Loucy (cell line): ENCODE measurements around the gene LRRFIP1.
"Not testable (repeated sequence)": the region's sequence is repeated elsewhere in the genome, so short reads cannot be mapped to it uniquely, and the experiment has no call there.

Experiments used
- H2AFZ ChIP-seq: fragments of 200-600 bp; sonication (generic); 2 replicates; pipeline ENCODE4 v1.6.0; 2016; ENCODE audit warnings: antibody characterized with exemption, mild to moderate bottlenecking, low read length, moderate library complexity
- H3F3A ChIP-seq: fragments of 200-600 bp; 2 replicates; pipeline ENCODE4 v1.6.0; 2016; ENCODE audit warnings: antibody characterized with exemption, low read depth, mild to moderate bottlenecking
- H3K27me3 ChIP-seq: fragments of 200-600 bp; sonication (generic); 2 replicates; pipeline ENCODE4 v1.6.1; 2014; ENCODE audit warnings: low read length, mild to moderate bottlenecking; ENCODE audit not compliant: insufficient read depth, poor library complexity, severe bottlenecking
- H3K36me3 ChIP-seq: fragments of 200-600 bp; sonication (generic); 2 replicates; pipeline ENCODE4 v1.6.1; 2016; ENCODE audit warnings: low read length; ENCODE audit not compliant: insufficient read depth
- H3K4me1 ChIP-seq: fragments of 200-600 bp; sonication (generic); 2 replicates; pipeline ENCODE4 v1.5.1; 2014; ENCODE audit warnings: low read length, mild to moderate bottlenecking; ENCODE audit not compliant: insufficient read depth, poor library complexity, severe bottlenecking
- H3K4me2 ChIP-seq: fragments of 200-600 bp; sonication (generic); 2 replicates; pipeline ENCODE4 v1.6.0; 2014; ENCODE audit warnings: antibody characterized with exemption, low read length, low read depth, mild to moderate bottlenecking; ENCODE audit not compliant: poor library complexity, severe bottlenecking
- H3K4me3 ChIP-seq: fragments of 200-600 bp; sonication (generic); 2 replicates; pipeline ENCODE4 v1.5.1; 2014; ENCODE audit warnings: low read length, mild to moderate bottlenecking, mixed read lengths; ENCODE audit not compliant: poor library complexity, severe bottlenecking
- H3K79me2 ChIP-seq: fragments of 200-600 bp; sonication (generic); 2 replicates; pipeline ENCODE4 v1.6.1; 2014; ENCODE audit warnings: low read length; ENCODE audit not compliant: insufficient read depth
- H3K9ac ChIP-seq: fragments of 200-600 bp; sonication (generic); 2 replicates; pipeline ENCODE4 v1.6.0; 2014; ENCODE audit warnings: mild to moderate bottlenecking, low read depth, low read length, moderate library complexity; ENCODE audit not compliant: poor library complexity, severe bottlenecking
- H3K9me2 ChIP-seq: fragments of 200-600 bp; sonication (generic); replicated peaks from 2 replicates; pipeline ENCODE4 v1.6.1; 2016; ENCODE audit warnings: low read depth, low read length, mixed read lengths
- H3K9me3 ChIP-seq: fragments of 200-600 bp; sonication (generic); 2 replicates; pipeline ENCODE4 v1.6.1; 2014; ENCODE audit warnings: mild to moderate bottlenecking, antibody characterized with exemption, low read length, low read depth; ENCODE audit not compliant: insufficient read depth
- H4K20me1 ChIP-seq: fragments of 200-600 bp; sonication (generic); 2 replicates; pipeline ENCODE4 v1.6.0; 2014; ENCODE audit warnings: antibody characterized with exemption, low read length, mild to moderate bottlenecking; ENCODE audit not compliant: insufficient read depth, poor library complexity, severe bottlenecking
- EZH2phosphoT487 ChIP-seq: fragments of 200-600 bp; IDR thresholded peaks from 2 replicates; pipeline ENCODE4 v1.6.1; 2018; ENCODE audit warnings: antibody characterized with exemption, mild to moderate bottlenecking, moderate library complexity, borderline replicate concordance
- TF ChIP-seq, protein P1 (sequence below): fragments of 200-600 bp; sonication (generic); conservative IDR thresholded peaks from 2 replicates; pipeline ENCODE4 v1.5.1; 2014; ENCODE audit warnings: mild to moderate bottlenecking, antibody characterized with exemption, low read length

LRRFIP1 gene

GRCh38 chr2:237666606-237667005 is 39.2 kb downstream of the LRRFIP1 start:
- H3K4me1 ChIP-seq: peaks cover 36% of the 10 kb centered on the region
- H3K9ac ChIP-seq: no peak overlapping the region
- TF ChIP-seq, protein P1, sequence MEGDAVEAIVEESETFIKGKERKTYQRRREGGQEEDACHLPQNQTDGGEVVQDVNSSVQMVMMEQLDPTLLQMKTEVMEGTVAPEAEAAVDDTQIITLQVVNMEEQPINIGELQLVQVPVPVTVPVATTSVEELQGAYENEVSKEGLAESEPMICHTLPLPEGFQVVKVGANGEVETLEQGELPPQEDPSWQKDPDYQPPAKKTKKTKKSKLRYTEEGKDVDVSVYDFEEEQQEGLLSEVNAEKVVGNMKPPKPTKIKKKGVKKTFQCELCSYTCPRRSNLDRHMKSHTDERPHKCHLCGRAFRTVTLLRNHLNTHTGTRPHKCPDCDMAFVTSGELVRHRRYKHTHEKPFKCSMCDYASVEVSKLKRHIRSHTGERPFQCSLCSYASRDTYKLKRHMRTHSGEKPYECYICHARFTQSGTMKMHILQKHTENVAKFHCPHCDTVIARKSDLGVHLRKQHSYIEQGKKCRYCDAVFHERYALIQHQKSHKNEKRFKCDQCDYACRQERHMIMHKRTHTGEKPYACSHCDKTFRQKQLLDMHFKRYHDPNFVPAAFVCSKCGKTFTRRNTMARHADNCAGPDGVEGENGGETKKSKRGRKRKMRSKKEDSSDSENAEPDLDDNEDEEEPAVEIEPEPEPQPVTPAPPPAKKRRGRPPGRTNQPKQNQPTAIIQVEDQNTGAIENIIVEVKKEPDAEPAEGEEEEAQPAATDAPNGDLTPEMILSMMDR: no peak
- TF ChIP-seq EZH2phosphoT487: no peak

DNA sequence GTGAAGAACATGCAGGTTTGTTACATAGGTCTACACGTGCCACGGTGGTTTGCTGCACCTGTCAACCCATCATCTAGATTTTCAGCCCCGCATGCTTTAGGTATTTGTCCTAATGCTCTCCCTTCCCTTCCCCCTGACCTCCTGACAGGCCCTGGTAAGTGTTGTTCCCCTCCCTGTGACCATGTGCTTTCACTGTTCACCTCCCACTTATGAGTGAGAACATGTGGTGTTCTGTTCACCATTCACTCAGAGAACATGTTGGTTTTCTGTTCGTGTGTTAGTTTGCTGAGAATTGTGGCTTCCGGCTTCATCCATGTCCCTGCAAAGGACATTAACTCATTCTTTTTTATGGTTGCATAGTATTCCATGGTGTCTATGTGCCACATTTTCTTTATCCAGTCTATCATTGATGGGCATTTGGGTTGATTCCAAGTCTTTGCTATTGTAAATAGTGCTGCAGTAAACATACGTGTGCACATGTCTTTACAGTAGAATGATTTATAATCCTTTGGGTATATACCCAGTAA is 39.7 kb downstream of the LRRFIP1 start:
- not testable (repeated sequence) for H3K9me2 ChIP-seq, H3F3A ChIP-seq, H2AFZ ChIP-seq, H3K79me2 ChIP-seq, H3K27me3 ChIP-seq, H3K36me3 ChIP-seq, H3K9me3 ChIP-seq, H3K4me3 ChIP-seq, H3K9ac ChIP-seq, H4K20me1 ChIP-seq, H3K4me2 ChIP-seq
- H3K4me1 ChIP-seq: peaks cover 36% of the 10 kb centered on the region

More at GRCh38 chr2:237666606-237667005, 39.2 kb downstream of the LRRFIP1 start:
- H3K9me2 ChIP-seq: no peaks in the 10 kb centered on the region
- no peak overlapping the region for H2AFZ ChIP-seq
- H3K36me3 ChIP-seq: no peaks in the 10 kb centered on the region
- no peak overlapping the region for H3K4me3 ChIP-seq
- no peaks in the 10 kb centered on the region for H3K27me3 ChIP-seq
- H3K9me3 ChIP-seq: no peaks in the 10 kb centered on the region
- H3F3A ChIP-seq: peaks cover 4% of the 10 kb centered on the region; the same call in 1 of the 2 replicates
- H4K20me1 ChIP-seq: no peaks in the 10 kb centered on the region
- H3K79me2 ChIP-seq: no peaks in the 10 kb centered on the region
- no peak overlapping the region for H3K4me2 ChIP-seq

DNA sequence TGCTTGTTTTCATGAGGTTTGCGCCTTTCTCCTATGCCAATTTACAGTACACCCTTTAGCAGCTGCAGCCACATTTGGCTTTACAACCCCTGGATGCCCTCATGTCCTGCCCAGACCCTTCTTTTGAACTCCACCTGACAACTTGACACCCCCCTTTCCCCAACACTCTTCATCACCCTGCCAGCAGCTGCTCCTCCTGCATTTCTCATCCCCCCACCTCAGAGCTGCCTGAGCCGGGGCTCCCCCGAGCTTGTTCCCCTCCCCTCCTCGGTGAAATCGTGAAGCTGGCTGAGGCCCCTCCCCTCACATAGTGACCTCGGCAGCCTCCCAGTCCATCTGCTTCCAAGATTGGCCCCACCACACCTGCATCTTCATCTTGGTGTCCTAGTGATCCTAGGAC is 40.5 kb downstream of the LRRFIP1 start:
- no peaks in the 10 kb centered on the region for H3K79me2 ChIP-seq
- no peak overlapping the region for H3K4me3 ChIP-seq
- no peaks in the 10 kb centered on the region for H3K9me3 ChIP-seq
- no peaks in the 10 kb centered on the region for H4K20me1 ChIP-seq
- no peak overlapping the region for H3K9ac ChIP-seq
- peaks cover 4% of the 10 kb centered on the region; the same call in 1 of the 2 replicates for H3F3A ChIP-seq
- no peaks in the 10 kb centered on the region for H3K27me3 ChIP-seq
- no peak overlapping the region for H3K4me2 ChIP-seq
- no peaks in the 10 kb centered on the region for H3K36me3 ChIP-seq
- TF ChIP-seq EZH2phosphoT487: no peak
- TF ChIP-seq, protein P1: no peak
- H2AFZ ChIP-seq: no peak overlapping the region
- peaks cover 42% of the 10 kb centered on the region for H3K4me1 ChIP-seq
- no peaks in the 10 kb centered on the region for H3K9me2 ChIP-seq

DNA sequence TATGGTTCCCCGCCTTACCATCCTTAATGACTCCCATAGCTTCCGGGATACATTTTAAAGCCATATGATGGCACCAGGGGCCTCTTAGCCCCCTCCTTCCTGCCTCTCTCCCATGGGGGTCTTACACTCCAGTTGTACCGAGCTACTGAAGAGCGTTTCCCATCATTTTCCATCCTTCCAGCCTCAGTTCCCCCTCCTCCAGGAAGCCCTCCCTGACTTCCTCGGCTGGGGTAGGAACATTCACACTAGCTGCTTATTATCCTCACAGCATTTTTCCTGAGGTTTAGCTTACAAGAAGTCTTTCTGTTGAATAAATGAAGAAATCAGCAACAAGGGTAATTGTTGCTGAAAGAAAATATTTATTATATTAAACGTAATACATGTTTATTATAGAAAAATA is 41.1 kb downstream of the LRRFIP1 start:
- TF ChIP-seq, protein P1: no peak
- no peak for TF ChIP-seq EZH2phosphoT487
- Histone ChIP-seq H3K9me2 (no peaks in the 10 kb centered on the region), H3K4me2 (no peak overlapping the region)

More for the DNA sequence above, 41.1 kb downstream of the LRRFIP1 start:
- H3F3A ChIP-seq: peaks cover 4% of the 10 kb centered on the region; the same call in 1 of the 2 replicates
- H3K9ac ChIP-seq: no peak overlapping the region
- H4K20me1 ChIP-seq: no peaks in the 10 kb centered on the region
- H3K9me3 ChIP-seq: no peaks in the 10 kb centered on the region
- no peaks in the 10 kb centered on the region for H3K79me2 ChIP-seq
- H2AFZ ChIP-seq: no peak overlapping the region
- peaks cover 47% of the 10 kb centered on the region for H3K4me1 ChIP-seq
- no peak overlapping the region for H3K4me3 ChIP-seq
- no peaks in the 10 kb centered on the region for H3K27me3 ChIP-seq
- no peaks in the 10 kb centered on the region for H3K36me3 ChIP-seq
